ENCODE results near the gene MUC5AC.
"Not testable (repeated sequence)": the region's sequence is repeated elsewhere in the genome, so short reads cannot be mapped to it uniquely, and the experiment has no call there.

MUC5AC gene

DNA sequence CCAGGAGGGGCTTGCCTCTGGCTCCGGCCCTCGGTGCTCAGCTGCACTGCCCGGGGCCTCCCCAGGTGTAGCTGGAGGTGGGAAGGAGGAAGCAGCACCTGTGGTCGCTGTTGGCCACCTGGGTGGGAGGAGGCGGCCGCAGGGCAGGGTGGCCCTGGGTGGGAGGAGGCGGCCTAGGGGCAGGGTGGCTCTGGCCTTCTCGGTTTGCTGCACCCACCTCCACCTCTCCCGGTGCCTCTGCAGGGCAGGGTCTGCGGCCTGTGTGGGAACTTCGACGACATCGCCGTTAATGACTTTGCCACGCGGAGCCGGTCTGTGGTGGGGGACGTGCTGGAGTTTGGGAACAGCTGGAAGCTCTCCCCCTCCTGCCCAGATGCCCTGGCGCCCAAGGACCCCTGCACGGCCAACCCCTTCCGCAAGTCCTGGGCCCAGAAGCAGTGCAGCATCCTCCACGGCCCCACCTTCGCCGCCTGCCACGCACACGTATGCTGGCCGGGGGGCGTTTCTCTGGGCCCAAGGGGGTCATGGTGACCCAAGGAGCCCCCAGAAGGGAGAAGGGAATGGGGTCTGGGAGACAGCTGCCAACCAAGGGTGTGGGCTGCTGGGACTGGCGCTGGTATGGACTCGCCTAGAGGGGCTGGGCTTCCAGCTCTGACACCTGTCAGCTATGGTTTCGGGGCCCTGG is 20.6 kb downstream of the MUC5AC start:
- no peak for DNase-seq

- DNase-seq: no peak
Measured at GRCh38 chr11:1178906-1179305, 21.2 kb downstream of the MUC5AC start.

DNA sequence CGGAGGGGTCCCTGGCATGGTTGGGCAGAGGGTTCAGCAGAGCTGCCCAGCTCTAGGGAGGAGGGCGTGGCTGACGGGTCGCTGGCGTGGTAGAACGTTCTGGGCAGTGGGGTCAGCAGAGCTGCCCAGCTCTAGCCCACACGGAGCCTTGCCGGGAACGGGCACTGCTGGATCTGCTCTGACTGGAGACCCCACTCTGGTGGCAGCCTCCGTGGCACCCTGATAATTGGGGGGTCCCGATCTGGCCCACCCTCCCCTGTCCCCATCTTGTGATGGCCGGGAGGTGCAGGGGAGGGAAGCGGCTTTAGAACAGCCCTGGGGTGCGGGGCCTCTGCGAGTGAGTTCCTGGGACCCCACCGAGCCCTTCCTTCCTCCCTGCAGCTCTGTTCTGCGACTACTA is 21.9 kb downstream of the MUC5AC start:
- DNase-seq: no peak

- no peak for DNase-seq
Measured at GRCh38 chr11:1180171-1180570, 22.4 kb downstream of the MUC5AC start.

DNA sequence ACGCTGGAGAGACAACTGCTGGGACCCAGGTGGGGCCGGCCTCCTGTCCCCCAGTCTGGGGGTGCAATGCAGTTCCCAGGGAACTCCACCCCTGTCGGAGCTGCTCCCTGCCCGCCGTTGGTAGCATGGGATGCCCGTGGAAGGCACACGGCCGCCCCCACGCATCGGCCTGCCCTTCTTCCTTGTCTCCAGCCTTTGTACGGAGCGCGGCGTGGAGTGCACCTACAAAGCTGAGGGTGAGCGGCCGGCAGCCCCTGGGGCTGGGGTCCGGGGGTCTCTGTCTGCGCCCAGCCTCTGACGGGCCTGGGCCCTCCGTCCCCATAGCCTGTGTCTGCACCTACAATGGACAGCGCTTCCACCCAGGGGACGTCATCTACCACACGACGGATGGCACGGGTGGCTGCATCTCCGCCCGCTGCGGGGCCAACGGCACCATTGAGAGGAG is 23.2 kb downstream of the MUC5AC start:
- DNase-seq: no peak

- DNase-seq: no peak
Measured at GRCh38 chr11:1181420-1181819, 23.7 kb downstream of the MUC5AC start.

- DNase-seq: no peak
Measured at GRCh38 chr11:1181853-1182535, 24.2 kb downstream of the MUC5AC start.

- DNase-seq: not testable (repeated sequence)
Measured at GRCh38 chr11:1184139-1184538, 26.4 kb downstream of the MUC5AC start.

GRCh38 chr11:1188451-1189130 is 30.8 kb downstream of the MUC5AC start:
- DNase-seq: not testable (repeated sequence)

GRCh38 chr11:1189816-1190215 is 32.1 kb downstream of the MUC5AC start:
- not testable (repeated sequence) for DNase-seq

DNA sequence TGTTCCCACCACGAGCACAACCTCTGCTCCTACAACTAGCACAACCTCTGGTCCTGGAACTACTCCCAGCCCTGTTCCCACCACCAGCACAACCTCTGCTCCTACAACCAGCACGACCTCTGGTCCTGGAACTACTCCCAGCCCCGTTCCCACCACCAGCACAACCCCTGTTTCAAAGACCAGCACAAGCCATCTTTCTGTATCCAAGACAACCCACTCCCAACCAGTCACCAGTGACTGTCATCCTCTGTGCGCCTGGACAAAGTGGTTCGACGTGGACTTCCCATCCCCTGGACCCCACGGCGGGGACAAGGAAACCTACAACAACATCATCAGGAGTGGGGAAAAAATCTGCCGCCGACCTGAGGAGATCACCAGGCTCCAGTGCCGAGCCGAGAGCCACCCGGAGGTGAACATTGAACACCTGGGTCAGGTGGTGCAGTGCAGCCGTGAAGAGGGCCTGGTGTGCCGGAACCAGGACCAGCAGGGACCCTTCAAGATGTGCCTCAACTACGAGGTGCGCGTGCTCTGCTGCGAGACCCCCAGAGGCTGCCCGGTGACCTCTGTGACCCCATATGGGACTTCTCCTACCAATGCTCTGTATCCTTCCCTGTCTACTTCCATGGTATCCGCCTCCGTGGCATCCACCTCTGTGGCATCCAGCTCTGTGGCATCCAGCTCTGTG is 34.2 kb downstream of the MUC5AC start:
- not testable (repeated sequence) for DNase-seq

GRCh38 chr11:1192741-1193325 is 35.1 kb downstream of the MUC5AC start:
- no peak for DNase-seq

GRCh38 chr11:1193326-1194230 is 35.8 kb downstream of the MUC5AC start:
- no peak for DNase-seq

DNA sequence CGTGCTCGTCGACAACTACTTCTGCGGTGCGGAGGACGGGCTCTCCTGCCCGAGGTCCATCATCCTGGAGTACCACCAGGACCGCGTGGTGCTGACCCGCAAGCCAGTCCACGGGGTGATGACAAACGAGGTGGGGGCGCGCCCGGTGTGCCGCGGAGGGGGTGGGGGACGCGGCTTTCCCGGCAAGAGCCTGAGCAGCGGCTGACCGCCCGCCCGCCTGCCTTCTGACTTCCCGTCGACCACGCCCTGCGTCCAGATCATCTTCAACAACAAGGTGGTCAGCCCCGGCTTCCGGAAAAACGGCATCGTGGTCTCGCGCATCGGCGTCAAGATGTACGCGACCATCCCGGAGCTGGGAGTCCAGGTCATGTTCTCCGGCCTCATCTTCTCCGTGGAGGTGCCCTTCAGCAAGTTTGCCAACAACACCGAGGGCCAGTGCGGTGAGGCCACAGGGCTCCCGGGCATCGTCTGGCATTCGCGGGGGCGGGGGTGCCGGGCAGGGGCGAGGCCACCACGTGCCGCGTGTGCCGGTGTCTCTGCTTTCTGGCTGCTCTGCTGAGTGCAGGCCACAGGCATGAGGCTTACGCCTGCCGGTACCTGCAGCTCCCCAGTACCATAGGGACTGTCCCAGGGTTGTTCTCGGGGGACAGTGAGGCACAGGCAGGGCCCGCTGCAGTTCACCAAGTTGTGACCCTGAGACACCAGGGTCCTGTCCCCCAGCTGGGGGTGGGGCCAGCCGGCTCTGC is 36.7 kb downstream of the MUC5AC start:
- DNase-seq: no peak

DNA sequence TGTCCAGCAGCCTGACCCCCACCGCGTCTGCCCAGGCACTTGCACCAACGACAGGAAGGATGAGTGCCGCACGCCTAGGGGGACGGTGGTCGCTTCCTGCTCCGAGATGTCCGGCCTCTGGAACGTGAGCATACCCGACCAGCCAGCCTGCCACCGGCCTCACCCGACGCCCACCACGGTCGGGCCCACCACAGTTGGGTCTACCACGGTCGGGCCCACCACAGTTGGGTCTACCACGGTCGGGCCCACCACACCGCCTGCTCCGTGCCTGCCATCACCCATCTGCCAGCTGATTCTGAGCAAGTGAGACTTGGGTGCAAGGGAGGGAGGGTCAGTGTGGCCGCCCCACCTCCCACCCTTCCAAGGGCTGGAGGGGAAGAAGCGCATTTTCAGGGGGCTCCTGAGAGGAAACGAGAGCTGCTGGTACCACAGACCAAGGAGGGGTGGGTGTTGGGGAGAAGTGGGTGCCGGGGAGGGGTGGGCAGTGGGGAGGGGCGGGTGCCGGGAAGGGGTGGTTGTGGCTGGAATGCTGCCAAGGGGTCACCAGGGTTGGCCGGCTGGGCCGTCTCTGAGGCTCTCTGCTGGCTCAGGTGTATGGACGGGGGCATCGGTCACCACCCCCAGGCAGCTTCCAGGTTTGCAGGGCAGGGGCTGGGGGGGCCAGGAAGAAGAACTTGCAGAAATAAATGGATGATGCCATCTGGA is 37.4 kb downstream of the MUC5AC start:
- no peak for DNase-seq

DNA sequence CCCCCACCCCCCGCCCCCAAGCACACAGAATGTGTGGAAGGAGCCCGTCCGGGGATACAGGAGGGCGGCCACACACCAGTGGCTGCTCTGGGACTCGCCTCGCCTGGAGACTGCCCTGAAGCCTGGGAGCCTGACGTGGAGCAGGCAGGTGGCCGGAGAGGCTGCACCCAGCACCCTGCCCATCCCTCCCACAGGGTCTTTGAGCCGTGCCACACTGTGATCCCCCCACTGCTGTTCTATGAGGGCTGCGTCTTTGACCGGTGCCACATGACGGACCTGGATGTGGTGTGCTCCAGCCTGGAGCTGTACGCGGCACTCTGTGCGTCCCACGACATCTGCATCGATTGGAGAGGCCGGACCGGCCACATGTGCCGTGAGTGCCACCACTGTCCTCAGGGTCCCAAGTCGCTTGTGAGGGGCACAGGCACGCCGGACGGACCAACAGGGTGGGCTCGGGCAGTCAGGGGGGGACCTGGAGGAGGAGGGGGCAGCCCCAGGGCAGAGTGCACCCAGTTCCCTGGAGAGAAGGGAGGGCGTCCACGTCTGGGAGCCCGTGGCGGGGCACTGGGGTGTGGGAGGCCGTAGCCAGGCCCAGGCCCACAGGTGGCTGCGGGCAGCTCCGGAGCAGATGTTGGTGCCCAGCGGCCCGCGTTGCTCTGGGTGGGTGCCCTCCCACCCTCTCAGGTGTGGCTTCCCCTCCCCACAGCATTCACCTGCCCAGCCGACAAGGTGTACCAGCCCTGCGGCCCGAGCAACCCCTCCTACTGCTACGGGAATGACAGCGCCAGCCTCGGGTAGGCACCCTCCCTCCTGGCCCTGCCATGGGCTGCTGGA is 38.1 kb downstream of the MUC5AC start:
- no peak for DNase-seq

- DNase-seq: no peak
Measured at GRCh38 chr11:1196516-1197391, 39.0 kb downstream of the MUC5AC start.

- DNase-seq: no peak
Measured at GRCh38 chr11:1197431-1197885, 39.7 kb downstream of the MUC5AC start.

Measured in cerebellar nuclear complex (tissue), 1 donor.